Esophagus mucosa (tissue), 1 donor: ENCODE data around the gene S1PR5. TPM values are rescaled to one million over a fixed set of nuclear protein-coding genes. Genes with fewer than 3 reads are reported as not detected.
A peak's percentile ranks its signal among the peaks of the same experiment; 100 is the strongest.
"Not testable (repeated sequence)": the region's sequence is repeated elsewhere in the genome, so short reads cannot be mapped to it uniquely, and the experiment has no call there.

Experiments used
- ATAC-seq: fragments of 200-7000 bp; cut with Tn5 transposase; one replicate; pipeline ENCODE4 v1.9.1; 2020
- total RNA-seq: library from RNA; stranded (reverse); gene quantifications from one replicate; pipeline ENCODE4 v1.2.4, GENCODE V29; 2023
- donor health status: DM: yes; HTN: yes; CAD: no.

The S1PR5 gene
- total RNA-seq, 1 donor from 2014 or later = 7.9 TPM

- ATAC-seq = peak; percentile 48
These were observed 27.1 kb upstream of the S1PR5 start for GRCh38 chr19:10544242-10544752.

- peak; percentile 85 for ATAC-seq
These were observed 26.4 kb upstream of the S1PR5 start, which contains the start of gene ATG4D for GRCh38 chr19:10543420-10544241. TSS of gene ATG4D (plus strand) at chr19:10543904. CDS start at chr19:10544091, 187 bp downstream.

DNA sequence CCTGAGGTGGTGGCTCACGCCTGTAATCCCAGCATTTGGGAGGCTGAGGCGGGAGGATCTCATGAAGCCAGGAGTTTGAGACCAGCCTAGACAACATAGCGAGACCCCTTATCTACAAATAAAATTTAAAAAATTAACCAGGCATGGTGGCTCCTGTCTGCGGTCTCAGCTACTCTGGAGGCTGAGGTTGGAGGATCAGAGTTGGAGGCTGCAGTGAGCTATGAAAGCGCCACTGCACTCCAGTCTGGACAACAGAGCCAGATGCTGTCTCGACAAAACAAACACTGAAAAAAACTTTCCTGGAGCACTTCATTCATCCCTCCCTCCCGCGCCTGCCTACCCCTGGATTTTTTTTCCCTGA lies 25.8 kb upstream of the S1PR5 start:
- ATAC-seq = no peak

GRCh38 chr19:10539016-10539415 lies 21.8 kb upstream of the S1PR5 start:
- ATAC-seq = not testable (repeated sequence)

DNA sequence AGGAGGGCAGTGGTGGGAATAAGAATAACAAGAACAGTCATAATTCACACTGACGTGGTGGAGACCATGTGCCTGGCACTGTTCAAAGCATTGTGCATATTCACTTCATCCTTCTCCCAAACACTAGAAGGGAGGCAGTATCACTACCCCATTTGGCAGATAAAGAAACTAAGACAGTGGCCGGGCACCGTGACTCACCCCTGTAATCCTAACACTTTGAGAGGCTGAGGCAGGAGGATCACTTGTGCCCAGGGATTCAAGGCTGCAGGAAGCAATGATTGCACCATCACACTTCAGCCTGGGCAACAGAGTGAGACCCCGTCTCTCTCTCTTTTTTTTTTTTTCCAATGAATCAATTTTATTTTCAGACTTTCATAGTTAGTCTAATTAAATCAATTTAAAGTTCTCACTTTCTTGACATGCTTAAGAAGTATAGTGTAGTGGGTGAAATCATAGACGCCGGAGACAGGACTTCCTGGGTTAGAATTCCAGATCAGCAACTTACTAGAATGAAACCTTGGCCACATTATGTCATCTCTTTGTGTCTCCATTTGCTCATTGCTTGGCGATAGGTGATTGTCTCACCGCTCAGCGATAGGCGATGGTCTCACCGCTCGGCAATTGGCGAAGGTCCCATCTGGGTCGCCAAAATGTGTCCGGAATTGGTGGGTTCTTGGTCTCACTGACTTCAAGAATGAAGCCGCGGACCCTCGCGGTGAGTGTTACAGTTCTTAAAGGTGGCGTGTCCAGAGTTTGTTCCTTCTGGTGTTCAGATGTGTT lies 21.1 kb upstream of the S1PR5 start:
- ATAC-seq = no peak

DNA sequence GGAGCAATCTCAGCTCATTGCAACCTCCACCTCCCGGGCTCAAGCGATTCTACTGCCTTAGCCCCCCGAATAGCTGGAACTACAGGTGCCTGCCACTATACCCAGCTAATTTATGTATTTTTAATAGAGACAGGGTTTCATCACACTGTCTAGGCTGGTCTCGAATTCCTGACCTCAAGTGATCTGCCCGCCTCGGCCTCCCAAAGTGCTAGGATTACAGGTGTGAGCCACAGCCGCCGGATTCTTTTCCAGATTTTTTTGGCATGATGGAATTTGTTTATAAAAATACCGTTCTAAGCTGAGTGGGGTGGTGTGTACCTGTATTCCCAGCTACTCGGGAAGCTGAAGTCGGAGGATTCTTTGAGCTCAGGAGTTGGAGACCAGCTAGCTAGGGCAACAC lies 20.4 kb upstream of the S1PR5 start:
- no peak for ATAC-seq

DNA sequence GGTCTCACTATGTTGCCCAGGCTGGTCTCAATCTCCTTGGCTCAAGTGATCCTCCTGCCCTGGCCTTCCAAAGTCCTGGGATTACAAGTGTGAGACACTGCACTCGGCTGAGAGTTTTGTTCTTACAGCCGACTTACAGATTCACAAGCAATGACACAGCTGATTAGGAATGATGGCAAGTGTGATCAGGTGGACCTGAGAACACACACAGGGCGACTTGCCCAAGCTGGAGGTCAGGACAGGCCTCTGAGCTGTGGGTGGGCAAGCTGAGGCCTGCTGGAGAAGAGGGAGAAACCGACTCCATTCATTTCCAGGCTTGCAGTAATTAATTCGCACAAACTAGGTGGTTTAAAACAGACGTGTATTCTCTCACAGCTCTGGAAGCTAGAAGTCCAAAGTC lies 18.4 kb upstream of the S1PR5 start:
- peak; percentile 87 for ATAC-seq

DNA sequence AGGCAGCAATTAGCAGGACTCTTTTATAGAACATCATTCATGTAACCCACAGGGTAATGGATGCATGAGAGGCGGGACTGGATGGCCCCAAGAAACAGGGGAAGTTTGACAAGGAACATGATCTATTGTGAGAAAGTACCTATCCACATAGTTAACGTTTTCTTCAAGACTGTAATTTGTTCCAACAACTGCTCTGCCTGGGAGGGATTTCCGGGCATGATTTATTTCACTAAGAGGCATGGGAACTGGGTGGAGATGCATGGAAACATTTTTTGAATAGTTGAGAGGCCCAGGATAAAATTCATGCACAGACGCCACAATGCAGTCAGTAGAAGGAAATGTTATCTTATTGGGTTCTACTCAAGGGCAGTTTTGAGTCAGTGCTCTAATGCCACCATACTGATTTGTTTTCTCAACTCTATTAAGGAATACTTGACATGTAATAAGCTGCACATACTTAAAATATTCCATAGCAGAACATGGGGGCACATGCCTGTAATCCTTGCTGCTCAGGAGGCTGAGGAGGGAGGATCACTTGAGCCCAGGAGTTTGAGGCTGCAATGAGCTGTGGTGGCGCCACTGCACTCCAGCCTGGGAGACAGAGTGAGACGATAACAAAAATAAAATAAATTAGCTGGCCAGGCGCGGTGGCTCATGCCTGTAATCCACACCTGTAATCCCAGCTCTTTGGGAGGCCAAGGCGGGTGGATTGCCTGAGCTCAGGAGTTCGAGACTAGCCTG lies 16.6 kb upstream of the S1PR5 start:
- ATAC-seq = peak; percentile 59

DNA sequence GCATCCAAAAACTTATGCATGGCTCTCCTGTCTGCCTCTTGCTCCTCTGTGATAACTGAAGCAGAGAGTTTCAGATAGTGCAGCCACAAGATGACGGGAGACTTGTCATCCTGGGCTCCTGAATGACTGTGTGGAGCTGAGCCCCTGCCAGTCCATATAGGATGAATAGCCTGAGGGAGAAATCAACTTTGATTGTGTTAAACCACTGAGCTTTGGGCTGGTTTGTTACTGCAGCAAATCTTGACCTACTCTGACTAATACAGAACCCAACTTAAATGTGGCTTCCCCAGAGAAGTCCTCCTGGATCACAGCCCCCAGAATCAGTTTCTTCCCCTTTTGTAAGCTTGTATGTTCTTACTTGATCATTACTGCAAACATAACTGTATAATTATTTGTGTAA lies 15.2 kb upstream of the S1PR5 start:
- no peak for ATAC-seq

DNA sequence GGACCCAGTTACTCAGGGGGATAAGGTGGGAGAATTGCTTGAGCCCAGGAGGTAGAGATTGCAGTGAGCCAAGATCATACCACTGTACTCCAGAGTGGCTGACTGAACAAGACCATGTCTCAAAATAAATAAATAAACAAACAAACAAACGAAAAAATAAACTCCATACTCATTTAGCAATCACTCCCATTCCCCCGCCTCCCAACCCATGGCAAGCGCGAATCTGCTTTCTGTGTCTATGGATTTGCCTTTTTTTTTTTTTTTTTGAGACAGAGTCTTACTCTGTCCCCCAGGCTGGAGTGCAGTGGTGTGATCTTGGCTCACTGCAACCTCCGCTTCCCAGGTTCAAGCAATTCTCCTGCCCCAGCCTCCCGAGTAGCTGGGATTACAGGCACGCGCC lies 9.6 kb upstream of the S1PR5 start:
- ATAC-seq = not testable (repeated sequence)

DNA sequence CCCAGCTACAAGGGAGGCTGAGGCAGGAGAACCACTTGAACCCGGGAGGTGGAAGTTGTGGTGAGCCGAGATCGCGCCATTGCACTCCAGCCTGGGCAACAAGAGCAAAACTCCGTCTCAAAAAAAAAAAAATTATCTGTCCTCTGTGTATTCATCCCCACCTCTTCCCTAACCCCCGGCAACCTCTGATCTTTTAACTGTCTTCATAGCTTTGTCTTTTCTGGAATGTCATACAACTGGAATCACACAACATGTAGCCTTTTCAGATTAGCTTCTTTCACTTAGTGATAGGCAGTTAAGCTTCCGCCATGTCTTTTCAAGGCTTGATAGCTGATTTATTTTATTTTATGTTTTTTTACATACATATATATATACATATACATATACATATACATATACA lies 8.4 kb upstream of the S1PR5 start:
- no peak for ATAC-seq

DNA sequence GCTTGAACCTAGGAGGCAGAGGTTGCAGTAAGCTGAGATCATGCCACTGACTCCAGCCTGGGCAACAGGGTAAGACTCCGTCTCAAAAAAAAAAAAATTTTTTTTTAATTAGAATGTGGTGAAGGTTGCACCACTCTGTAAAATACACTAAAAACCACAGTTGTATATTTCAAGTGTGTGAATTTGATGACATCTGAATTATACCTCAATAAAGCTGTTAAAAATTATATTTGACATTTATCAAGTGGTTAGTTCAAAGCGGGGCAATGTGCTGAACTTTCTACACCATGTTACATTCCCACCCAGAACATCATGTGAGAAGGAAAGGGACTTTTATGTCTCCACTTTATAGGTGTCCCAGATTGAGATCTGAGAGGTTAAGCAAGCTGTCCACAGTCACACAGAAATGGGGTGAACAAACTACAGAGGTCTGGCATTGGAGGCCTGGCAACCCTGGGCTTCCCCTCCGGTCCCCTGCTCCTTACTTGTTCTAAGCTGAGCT lies 5.9 kb upstream of the S1PR5 start:
- ATAC-seq = no peak

DNA sequence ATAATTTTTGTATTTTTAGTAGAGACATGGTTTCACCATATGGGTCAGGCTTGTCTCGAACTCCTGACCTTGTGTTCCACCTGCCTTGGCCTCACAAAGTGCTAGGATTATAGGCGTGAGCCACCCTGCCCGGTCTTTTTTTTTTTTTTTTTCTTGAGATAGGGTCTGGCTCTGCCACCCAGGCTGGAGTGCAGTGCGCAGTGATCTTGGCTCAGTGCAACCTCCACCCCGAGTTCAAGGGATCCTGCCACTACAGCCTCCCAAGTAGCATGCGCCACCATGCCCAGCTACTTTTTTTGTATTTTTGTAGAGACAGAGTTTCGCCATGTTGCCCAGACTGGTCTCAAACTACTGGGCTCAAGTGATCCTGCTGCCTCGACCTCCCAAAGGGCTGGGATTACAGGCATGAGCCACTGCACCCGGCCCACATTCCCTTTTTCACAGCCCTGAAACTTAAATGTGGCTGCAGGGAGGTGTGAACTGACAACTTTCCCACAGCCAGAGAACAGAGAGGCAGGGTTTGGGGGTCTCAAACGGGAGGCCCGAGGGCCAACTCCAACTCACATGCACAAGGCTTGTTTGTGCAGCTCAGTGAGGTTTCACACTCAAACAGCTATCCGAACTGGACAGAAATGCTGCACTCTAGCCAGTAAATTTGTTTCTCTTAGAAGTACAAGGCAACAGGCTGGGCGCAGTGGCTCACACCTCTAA lies 4.4 kb upstream of the S1PR5 start:
- ATAC-seq = no peak

DNA sequence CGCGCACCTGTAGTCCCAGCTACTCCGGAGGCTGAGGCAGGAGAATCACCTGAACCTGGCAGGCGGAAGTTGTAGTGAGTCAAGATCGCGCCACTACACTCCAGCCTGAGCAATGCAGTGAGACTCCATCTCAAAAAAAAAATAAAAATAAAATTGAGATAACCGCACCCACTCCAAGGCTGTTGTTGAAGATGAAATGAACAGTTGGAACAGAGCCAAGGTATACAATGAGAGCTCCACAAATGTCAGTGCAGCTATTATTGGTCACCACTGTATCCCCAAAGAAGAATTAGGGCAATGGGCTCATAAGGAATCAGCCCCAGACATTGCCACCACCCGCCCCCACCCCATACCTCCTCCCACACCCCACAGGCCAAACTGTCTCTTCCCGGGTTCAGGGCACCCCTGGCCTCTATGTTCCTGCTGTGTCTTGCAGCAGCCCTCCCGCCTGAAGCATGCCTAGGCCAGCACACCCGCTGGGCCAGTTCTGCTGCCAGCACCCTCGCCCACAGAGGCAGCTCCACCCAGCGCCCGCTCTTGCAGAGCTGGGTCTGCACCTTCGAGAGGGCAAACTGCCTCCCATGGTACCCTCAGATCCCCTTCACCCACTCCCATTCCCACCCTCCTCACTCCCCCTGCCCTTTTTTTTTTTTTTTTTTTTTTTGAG lies 3.5 kb upstream of the S1PR5 start:
- peak; percentile 90 for ATAC-seq

GRCh38 chr19:10519421-10519820 lies 2.2 kb upstream of the S1PR5 start:
- ATAC-seq = no peak

- no peak for ATAC-seq
These were observed 1.5 kb upstream of the S1PR5 start for GRCh38 chr19:10518444-10519361.

DNA sequence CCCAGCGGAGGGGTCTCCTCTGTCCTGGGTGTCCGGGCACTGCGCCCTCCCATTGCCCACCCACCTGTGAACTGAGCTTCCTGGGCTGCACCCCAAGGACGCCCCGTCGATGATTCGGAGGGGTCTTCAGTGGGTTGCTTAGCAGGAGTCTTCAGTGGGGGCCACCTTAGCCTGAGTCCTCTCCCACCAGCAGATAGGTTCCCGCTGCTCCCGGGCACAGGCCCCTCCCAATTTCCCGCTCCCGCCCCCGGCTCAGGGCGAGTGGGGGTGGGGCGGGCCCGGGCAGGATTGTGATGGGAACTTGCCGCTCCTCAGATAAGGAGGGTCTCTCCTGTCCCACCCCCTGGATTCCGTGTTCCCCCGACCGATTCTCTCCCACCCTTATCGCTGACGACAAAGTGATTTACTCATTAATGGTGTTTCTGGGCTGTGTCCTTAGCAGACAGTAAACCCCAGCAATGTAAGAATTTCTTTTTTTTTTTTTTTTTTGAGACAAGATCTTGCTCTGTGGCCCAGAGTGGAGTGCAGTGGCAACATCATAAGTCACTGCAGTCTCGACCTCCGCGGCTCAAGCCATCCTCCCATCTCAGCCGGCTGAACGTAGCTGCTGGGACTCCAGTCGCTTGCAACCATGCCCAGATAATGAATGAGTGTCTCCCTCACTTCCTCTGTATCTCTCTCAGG lies 655 bp upstream of the S1PR5 start:
- ATAC-seq = peak; percentile 18

- peak; percentile 35 for ATAC-seq
These were observed 468 bp downstream of the S1PR5 start for GRCh38 chr19:10516671-10517286.

DNA sequence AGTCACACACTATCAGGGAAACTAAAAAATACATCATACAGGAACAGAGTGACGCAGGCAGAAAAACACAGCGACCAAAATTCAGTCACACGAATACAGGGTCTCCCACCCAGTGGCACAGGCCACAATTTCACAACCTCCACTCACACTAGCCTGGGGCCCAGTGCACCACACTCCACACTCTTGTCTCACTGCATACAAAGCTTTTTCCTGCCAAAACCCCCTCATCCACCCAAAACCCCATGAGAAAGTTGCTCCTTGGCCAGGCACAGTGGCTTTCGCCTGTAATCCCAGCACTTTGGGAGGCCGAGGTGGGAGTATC lies 1.2 kb downstream of the S1PR5 start:
- no peak for ATAC-seq
